ENCODE results near the gene STAT4.
A peak's percentile ranks its signal among the peaks of the same experiment; 100 is the strongest.

The STAT4 gene

GRCh38 chr2:191173206-191173605 is 22.4 kb upstream of the STAT4 start:
- H3K9ac ChIP-seq (ENCODE audit: low read length), result no peak overlapping the region
- no peak overlapping the region for H3K4me3 ChIP-seq (ENCODE audit: low read depth, low read length)
- WGBS (ENCODE audit: extremely low coverage, insufficient coverage, insufficient read length), result no CpG with 5 or more reads among the region's 3 CpGs
- H3K27me3 ChIP-seq (ENCODE audit: insufficient read depth, low read length), result no peaks in the 10 kb centered on the region
- no peak overlapping the region for H2BK12ac ChIP-seq (ENCODE audit: low read length)
- H4K12ac ChIP-seq (ENCODE audit: low read depth, low read length), result no peak overlapping the region
- H2AK5ac ChIP-seq (ENCODE audit: low read length), result no peak overlapping the region
- no peak overlapping the region for H3K23ac ChIP-seq (ENCODE audit: low read length)
- no peak overlapping the region for H4K8ac ChIP-seq (ENCODE audit: low read depth, low read length)
- H3K4me1 ChIP-seq (ENCODE audit: control insufficient read depth in 1 of 2, insufficient read depth in 2 of 2, low read length in 2 of 2), result no peaks in the 10 kb centered on the region
- DNase-seq, result no peak
- no peak overlapping the region for H3K4me2 ChIP-seq (ENCODE audit: low read length)
- H3K9me3 ChIP-seq (ENCODE audit: insufficient read depth, low read depth, low read length), result no peaks in the 10 kb centered on the region
- no peak overlapping the region for H3K14ac ChIP-seq (ENCODE audit: low read length)
- H3K36me3 ChIP-seq (ENCODE audit: control insufficient read depth in 1 of 2, insufficient read depth in 2 of 2, low read length in 2 of 2), result no peaks in the 10 kb centered on the region
- no peak overlapping the region for H2BK5ac ChIP-seq (ENCODE audit: low read depth, low read length, poor library complexity)
- H3K79me2 ChIP-seq (ENCODE audit: control insufficient read depth, insufficient read depth, low read length, poor library complexity), result no peaks in the 10 kb centered on the region
- H3K18ac ChIP-seq (ENCODE audit: low read length), result no peak overlapping the region
- H2BK120ac ChIP-seq (ENCODE audit: insufficient read depth, low read length, poor library complexity), result no peak overlapping the region
- H2AFZ ChIP-seq (ENCODE audit: insufficient read depth, low read length, poor library complexity), result no peak overlapping the region
- no peak overlapping the region for H4K91ac ChIP-seq (ENCODE audit: low read depth, low read length)
- H3K27ac ChIP-seq (ENCODE audit: low read depth, low read length), result no peak overlapping the region
- H3K4ac ChIP-seq (ENCODE audit: low read depth, low read length), result no peak overlapping the region
- H3K79me1 ChIP-seq (ENCODE audit: low read length), result no peaks in the 10 kb centered on the region

GRCh38 chr2:191171708-191172355 is 21.0 kb upstream of the STAT4 start:
- WGBS (ENCODE audit: extremely low coverage, insufficient coverage, insufficient read length), result no CpG with 5 or more reads among the region's 2 CpGs
- H2AK5ac ChIP-seq (ENCODE audit: low read length), result no peak overlapping the region

GRCh38 chr2:191171286-191171685 is 20.5 kb upstream of the STAT4 start:
- no CpG with 5 or more reads among the region's 2 CpGs for WGBS (ENCODE audit: extremely low coverage, insufficient coverage, insufficient read length)
- H2BK12ac ChIP-seq (ENCODE audit: low read length), result no peak overlapping the region
- no peak for DNase-seq
- no peaks in the 10 kb centered on the region for H3K27me3 ChIP-seq (ENCODE audit: insufficient read depth, low read length)
- H3K18ac ChIP-seq (ENCODE audit: low read length), result no peak overlapping the region
- no peak overlapping the region for H3K9ac ChIP-seq (ENCODE audit: low read length)
- H3K14ac ChIP-seq (ENCODE audit: low read length), result no peak overlapping the region
- no peak overlapping the region for H3K27ac ChIP-seq (ENCODE audit: low read depth, low read length)
- H3K9me3 ChIP-seq (ENCODE audit: insufficient read depth, low read depth, low read length), result no peaks in the 10 kb centered on the region
- no peak overlapping the region for H2AFZ ChIP-seq (ENCODE audit: insufficient read depth, low read length, poor library complexity)
- H3K79me1 ChIP-seq (ENCODE audit: low read length), result no peaks in the 10 kb centered on the region
- no peak overlapping the region for H2AK5ac ChIP-seq (ENCODE audit: low read length)
- H3K79me2 ChIP-seq (ENCODE audit: control insufficient read depth, insufficient read depth, low read length, poor library complexity), result no peaks in the 10 kb centered on the region
- H4K12ac ChIP-seq (ENCODE audit: low read depth, low read length), result no peak overlapping the region
- H3K36me3 ChIP-seq (ENCODE audit: control insufficient read depth in 1 of 2, insufficient read depth in 2 of 2, low read length in 2 of 2), result no peaks in the 10 kb centered on the region
- H3K4ac ChIP-seq (ENCODE audit: low read depth, low read length), result no peak overlapping the region
- no peak overlapping the region for H3K4me3 ChIP-seq (ENCODE audit: low read depth, low read length)
- no peak overlapping the region for H4K8ac ChIP-seq (ENCODE audit: low read depth, low read length)
- no peak overlapping the region for H2BK120ac ChIP-seq (ENCODE audit: insufficient read depth, low read length, poor library complexity)
- no peak overlapping the region for H4K91ac ChIP-seq (ENCODE audit: low read depth, low read length)
- no peak overlapping the region for H3K4me2 ChIP-seq (ENCODE audit: low read length)
- no peak overlapping the region for H3K23ac ChIP-seq (ENCODE audit: low read length)
- no peaks in the 10 kb centered on the region for H3K4me1 ChIP-seq (ENCODE audit: control insufficient read depth in 1 of 2, insufficient read depth in 2 of 2, low read length in 2 of 2)
- H2BK5ac ChIP-seq (ENCODE audit: low read depth, low read length, poor library complexity), result no peak overlapping the region

More at GRCh38 chr2:191171708-191172355, 21.0 kb upstream of the STAT4 start:
- no peak overlapping the region for H2BK120ac ChIP-seq (ENCODE audit: insufficient read depth, low read length, poor library complexity)
- H3K4me1 ChIP-seq (ENCODE audit: control insufficient read depth in 1 of 2, insufficient read depth in 2 of 2, low read length in 2 of 2), result no peaks in the 10 kb centered on the region
- H3K23ac ChIP-seq (ENCODE audit: low read length), result no peak overlapping the region
- no peaks in the 10 kb centered on the region for H3K27me3 ChIP-seq (ENCODE audit: insufficient read depth, low read length)
- H3K9me3 ChIP-seq (ENCODE audit: insufficient read depth, low read depth, low read length), result no peaks in the 10 kb centered on the region
- DNase-seq, result peak; percentile 50 to 80
- no peaks in the 10 kb centered on the region for H3K36me3 ChIP-seq (ENCODE audit: control insufficient read depth in 1 of 2, insufficient read depth in 2 of 2, low read length in 2 of 2)
- H3K18ac ChIP-seq (ENCODE audit: low read length), result no peak overlapping the region
- H4K91ac ChIP-seq (ENCODE audit: low read depth, low read length), result no peak overlapping the region
- no peak overlapping the region for H3K27ac ChIP-seq (ENCODE audit: low read depth, low read length)
- H3K4me2 ChIP-seq (ENCODE audit: low read length), result no peak overlapping the region
- no peaks in the 10 kb centered on the region for H3K79me2 ChIP-seq (ENCODE audit: control insufficient read depth, insufficient read depth, low read length, poor library complexity)
- no peak overlapping the region for H3K4ac ChIP-seq (ENCODE audit: low read depth, low read length)
- no peak overlapping the region for H2BK12ac ChIP-seq (ENCODE audit: low read length)
- no peak overlapping the region for H3K14ac ChIP-seq (ENCODE audit: low read length)
- no peak overlapping the region for H2BK5ac ChIP-seq (ENCODE audit: low read depth, low read length, poor library complexity)
- no peak overlapping the region for H4K8ac ChIP-seq (ENCODE audit: low read depth, low read length)
- no peak overlapping the region for H3K4me3 ChIP-seq (ENCODE audit: low read depth, low read length)
- H3K79me1 ChIP-seq (ENCODE audit: low read length), result no peaks in the 10 kb centered on the region
- H2AFZ ChIP-seq (ENCODE audit: insufficient read depth, low read length, poor library complexity), result no peak overlapping the region
- no peak overlapping the region for H4K12ac ChIP-seq (ENCODE audit: low read depth, low read length)
- H3K9ac ChIP-seq (ENCODE audit: low read length), result no peak overlapping the region

GRCh38 chr2:191170773-191171172 is 20.0 kb upstream of the STAT4 start:
- H3K27ac ChIP-seq (ENCODE audit: low read depth, low read length), result no peak overlapping the region
- no peak overlapping the region for H2BK5ac ChIP-seq (ENCODE audit: low read depth, low read length, poor library complexity)
- no peaks in the 10 kb centered on the region for H3K79me2 ChIP-seq (ENCODE audit: control insufficient read depth, insufficient read depth, low read length, poor library complexity)
- H3K4me1 ChIP-seq (ENCODE audit: control insufficient read depth in 1 of 2, insufficient read depth in 2 of 2, low read length in 2 of 2), result no peaks in the 10 kb centered on the region
- no peak overlapping the region for H3K4ac ChIP-seq (ENCODE audit: low read depth, low read length)
- no peak overlapping the region for H3K4me3 ChIP-seq (ENCODE audit: low read depth, low read length)
- no peaks in the 10 kb centered on the region for H3K36me3 ChIP-seq (ENCODE audit: control insufficient read depth in 1 of 2, insufficient read depth in 2 of 2, low read length in 2 of 2)
- H3K27me3 ChIP-seq (ENCODE audit: insufficient read depth, low read length), result no peaks in the 10 kb centered on the region
- H3K79me1 ChIP-seq (ENCODE audit: low read length), result no peaks in the 10 kb centered on the region
- H2BK120ac ChIP-seq (ENCODE audit: insufficient read depth, low read length, poor library complexity), result no peak overlapping the region
- no peak overlapping the region for H2BK12ac ChIP-seq (ENCODE audit: low read length)
- no peak overlapping the region for H3K4me2 ChIP-seq (ENCODE audit: low read length)
- H4K8ac ChIP-seq (ENCODE audit: low read depth, low read length), result no peak overlapping the region
- no peak overlapping the region for H3K18ac ChIP-seq (ENCODE audit: low read length)
- WGBS (ENCODE audit: extremely low coverage, insufficient coverage, insufficient read length), result no CpG with 5 or more reads among the region's 3 CpGs
- no peak overlapping the region for H3K14ac ChIP-seq (ENCODE audit: low read length)
- H3K9me3 ChIP-seq (ENCODE audit: insufficient read depth, low read depth, low read length), result no peaks in the 10 kb centered on the region
- H2AK5ac ChIP-seq (ENCODE audit: low read length), result no peak overlapping the region
- no peak overlapping the region for H4K91ac ChIP-seq (ENCODE audit: low read depth, low read length)
- no peak overlapping the region for H4K12ac ChIP-seq (ENCODE audit: low read depth, low read length)
- DNase-seq, result no peak
- H2AFZ ChIP-seq (ENCODE audit: insufficient read depth, low read length, poor library complexity), result no peak overlapping the region
- H3K23ac ChIP-seq (ENCODE audit: low read length), result no peak overlapping the region
- no peak overlapping the region for H3K9ac ChIP-seq (ENCODE audit: low read length)

Measured in trophoblast cell (in vitro differentiated cells and primary cell).